ENCODE results near the gene ETF1.
A peak's percentile ranks its signal among the peaks of the same experiment; 100 is the strongest.

The ETF1 gene

GRCh38 chr5:138552657-138553056, 9.6 kb upstream of the ETF1 start:
- no peak overlapping the region for H3K4me3 ChIP-seq (ENCODE audit: low read depth, low read length)
- TF ChIP-seq CTCF (conservative IDR thresholded peaks at IDR 0.05; ENCODE audit: low read depth, low read length) = no peak
- no peak for DNase-seq (ENCODE audit: low read depth)

GRCh38 chr5:138549414-138549813, 6.4 kb upstream of the ETF1 start:
- DNase-seq (ENCODE audit: low read depth) = no peak
- no peak for TF ChIP-seq CTCF (conservative IDR thresholded peaks at IDR 0.05; ENCODE audit: low read depth, low read length)
- no peak overlapping the region for H3K4me3 ChIP-seq (ENCODE audit: low read depth, low read length)

GRCh38 chr5:138545919-138546562, 3.0 kb upstream of the ETF1 start:
- DNase-seq (ENCODE audit: low read depth) = no peak
- no peak overlapping the region for H3K4me3 ChIP-seq (ENCODE audit: low read depth, low read length)
- TF ChIP-seq CTCF (conservative IDR thresholded peaks at IDR 0.05; ENCODE audit: low read depth, low read length) = no peak

- peak; percentile 40 for DNase-seq (ENCODE audit: low read depth)
- H3K4me3 ChIP-seq (ENCODE audit: low read depth, low read length) = peak overlapping the region; percentile 92
- no peak for TF ChIP-seq CTCF (conservative IDR thresholded peaks at IDR 0.05; ENCODE audit: low read depth, low read length)
These were observed 1.4 kb upstream of the ETF1 start for GRCh38 chr5:138544181-138545134.

GRCh38 chr5:138543730-138544104, 681 bp upstream of the ETF1 start:
- TF ChIP-seq CTCF (conservative IDR thresholded peaks at IDR 0.05; ENCODE audit: low read depth, low read length) = no peak
- no peak for DNase-seq (ENCODE audit: low read depth)

GRCh38 chr5:138542180-138542955, 668 bp downstream of the ETF1 start:
- DNase-seq (ENCODE audit: low read depth) = no peak
- TF ChIP-seq CTCF (conservative IDR thresholded peaks at IDR 0.05; ENCODE audit: low read depth, low read length) = no peak
- peak overlapping the region; percentile 98 for H3K4me3 ChIP-seq (ENCODE audit: low read depth, low read length)

More at GRCh38 chr5:138543730-138544104, 681 bp upstream of the ETF1 start:
- H3K4me3 ChIP-seq (ENCODE audit: low read depth, low read length) = peak overlapping the region; percentile 92
